ENCODE measurements around the gene RNF8. TPM values are rescaled to one million over a fixed set of nuclear protein-coding genes. Genes with fewer than 3 reads are reported as not detected.
A peak's percentile ranks its signal among the peaks of the same experiment; 100 is the strongest.
"Not testable (repeated sequence)": the region's sequence is repeated elsewhere in the genome, so short reads cannot be mapped to it uniquely, and the experiment has no call there.

Gene RNF8
- total RNA-seq, 1 experiment from 2014 or later: 40.3 TPM

GRCh38 chr6:37321516-37322415, 32.0 kb upstream of the RNF8 start:
- DNase-seq (ENCODE audit: low read depth): no peak

GRCh38 chr6:37323580-37323979, 30.2 kb upstream of the RNF8 start:
- DNase-seq (ENCODE audit: low read depth): no peak

DNA sequence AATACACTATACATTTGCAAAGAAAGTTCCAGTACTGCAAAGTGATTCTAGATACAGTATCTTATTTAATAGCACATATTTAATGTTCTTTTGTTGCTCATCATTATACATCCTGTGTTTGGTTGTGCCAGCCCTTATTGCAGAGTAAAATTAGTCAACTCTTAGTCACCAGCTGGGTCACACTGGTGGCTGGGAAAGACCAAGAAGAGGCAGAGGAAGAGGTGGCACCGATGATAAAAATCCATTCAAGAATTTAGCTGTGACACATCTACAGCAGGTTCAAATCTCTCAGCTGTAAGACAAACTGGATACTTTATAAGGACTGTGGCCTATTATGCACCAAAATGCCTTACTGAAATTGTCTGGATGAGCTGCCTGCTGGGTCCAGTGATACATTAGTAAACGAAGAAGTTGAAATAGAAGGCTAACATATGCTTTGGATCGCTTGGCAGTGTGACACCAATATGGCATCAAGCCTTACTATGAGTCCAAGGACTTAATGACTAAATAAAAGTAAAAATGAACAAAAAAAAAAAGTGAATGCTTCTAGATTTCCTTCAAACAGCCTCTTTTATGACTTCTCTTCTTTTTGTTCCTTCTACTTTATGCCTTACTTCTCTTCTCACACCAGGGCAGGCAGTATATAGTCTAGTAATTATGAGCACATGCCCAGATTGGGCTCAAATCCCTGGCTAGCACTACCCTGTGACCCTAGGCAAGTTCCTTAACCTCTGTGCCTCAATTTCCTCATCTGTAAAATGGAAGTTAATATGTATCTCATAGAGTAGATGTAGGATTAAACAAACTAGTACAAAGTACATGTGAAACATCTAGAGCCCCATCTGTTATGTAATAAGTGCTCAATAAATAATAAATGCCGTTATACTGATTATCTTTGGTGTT, 29.4 kb upstream of the RNF8 start:
- peak; percentile 72 for DNase-seq (ENCODE audit: low read depth)

- not testable (repeated sequence) for DNase-seq (ENCODE audit: low read depth)
Measured at GRCh38 chr6:37330345-37330744, 23.4 kb upstream of the RNF8 start.

DNA sequence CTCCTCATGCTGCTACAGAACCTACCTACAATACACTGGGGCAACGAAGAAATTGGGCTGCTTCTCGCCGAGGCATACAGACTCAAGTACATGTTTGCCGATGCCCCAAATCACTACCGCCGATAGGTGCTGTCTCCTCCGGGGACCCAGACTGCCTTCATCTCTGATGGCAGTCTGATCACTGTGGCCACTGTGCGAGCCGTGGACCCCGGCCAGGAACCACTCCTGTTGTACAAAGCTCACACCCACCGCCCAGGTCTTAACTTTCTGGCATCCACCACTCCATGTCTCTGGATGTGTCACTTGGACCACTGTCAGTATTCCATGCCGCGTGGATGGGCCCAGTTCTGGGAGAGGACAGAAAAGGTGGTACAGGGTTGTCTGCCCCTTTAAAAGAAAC, 22.7 kb upstream of the RNF8 start:
- no peak for DNase-seq (ENCODE audit: low read depth)

DNA sequence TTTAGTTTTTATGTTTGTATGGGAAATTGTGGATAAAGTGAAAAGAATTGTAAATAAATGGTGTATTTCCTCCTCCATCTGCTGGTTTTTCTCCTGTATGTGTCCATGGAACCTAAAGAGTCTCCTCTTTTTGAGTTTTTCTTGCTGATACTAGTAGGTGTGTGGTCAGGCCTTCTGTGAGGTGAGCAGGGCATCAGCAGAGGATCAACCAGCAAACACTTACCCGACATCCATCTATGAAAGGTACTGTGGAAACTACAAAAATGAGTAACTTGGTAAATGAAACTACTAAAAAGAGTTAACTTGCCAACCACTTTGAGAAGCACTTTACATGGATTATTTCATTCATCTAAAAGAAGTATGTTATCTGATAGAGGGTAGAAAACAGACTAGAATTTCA, 20.9 kb upstream of the RNF8 start:
- no peak for DNase-seq (ENCODE audit: low read depth)

- DNase-seq (ENCODE audit: low read depth): no peak
Measured at GRCh38 chr6:37334047-37334446, 19.7 kb upstream of the RNF8 start.

- DNase-seq (ENCODE audit: low read depth): not testable (repeated sequence)
Measured at GRCh38 chr6:37338317-37338716, 15.5 kb upstream of the RNF8 start.

- no peak for DNase-seq (ENCODE audit: low read depth)
Measured at GRCh38 chr6:37338745-37339255, 15.0 kb upstream of the RNF8 start.

GRCh38 chr6:37339741-37340638, 13.8 kb upstream of the RNF8 start:
- DNase-seq (ENCODE audit: low read depth): no peak

DNA sequence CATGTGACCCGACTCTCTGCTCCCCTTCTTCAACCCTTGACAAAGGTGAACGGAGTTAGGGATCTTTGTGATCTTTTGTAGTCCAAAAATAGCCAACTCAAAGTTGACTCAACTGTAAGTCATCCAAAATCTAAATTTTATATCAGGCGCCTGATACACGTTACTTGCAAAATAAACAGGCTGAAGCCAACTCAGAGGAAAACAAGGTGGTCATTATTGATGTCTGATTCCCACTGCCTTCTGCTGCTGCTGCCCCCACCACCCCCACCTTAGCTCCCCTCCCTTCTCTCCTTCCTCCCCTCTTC, 13.2 kb upstream of the RNF8 start:
- no peak for DNase-seq (ENCODE audit: low read depth)

DNA sequence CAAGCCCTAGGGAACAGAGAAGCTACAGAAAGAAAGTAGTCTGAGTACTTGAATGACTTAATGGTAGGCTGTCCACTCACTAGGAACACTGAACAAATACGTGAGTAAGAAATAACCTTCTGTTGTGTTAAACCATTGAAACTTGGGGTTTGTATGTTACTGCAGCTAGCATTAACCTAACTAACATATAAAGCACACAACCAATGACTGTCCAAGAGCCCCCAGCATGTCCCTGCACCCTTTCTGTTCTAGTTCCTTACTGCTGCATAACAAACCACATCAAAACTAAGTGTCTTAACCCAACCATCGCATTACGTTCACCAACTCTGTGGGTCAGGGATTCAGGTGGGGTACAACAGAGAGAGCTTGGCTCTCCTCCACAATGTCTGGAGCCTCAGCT, 10.5 kb upstream of the RNF8 start:
- DNase-seq (ENCODE audit: low read depth): no peak

DNA sequence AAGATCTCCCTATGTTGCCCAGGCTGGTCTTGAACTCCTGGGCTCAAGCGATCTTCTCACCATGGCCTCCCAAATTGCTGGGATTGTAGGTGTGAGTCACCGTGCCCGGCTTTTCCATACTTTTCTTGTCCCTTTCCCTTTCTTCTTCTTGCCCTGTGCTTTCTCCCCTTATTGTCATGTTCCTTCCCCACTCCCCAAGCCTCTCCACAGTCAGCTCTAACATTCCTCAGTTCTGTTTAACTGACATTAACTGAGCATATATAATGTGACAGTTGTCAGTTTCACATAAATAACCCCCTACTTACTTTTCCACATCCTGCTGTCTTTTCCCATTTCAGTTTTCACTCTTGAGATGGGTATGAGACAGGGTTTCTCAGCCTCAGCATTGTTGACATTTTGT, 9.5 kb upstream of the RNF8 start:
- no peak for DNase-seq (ENCODE audit: low read depth)

DNA sequence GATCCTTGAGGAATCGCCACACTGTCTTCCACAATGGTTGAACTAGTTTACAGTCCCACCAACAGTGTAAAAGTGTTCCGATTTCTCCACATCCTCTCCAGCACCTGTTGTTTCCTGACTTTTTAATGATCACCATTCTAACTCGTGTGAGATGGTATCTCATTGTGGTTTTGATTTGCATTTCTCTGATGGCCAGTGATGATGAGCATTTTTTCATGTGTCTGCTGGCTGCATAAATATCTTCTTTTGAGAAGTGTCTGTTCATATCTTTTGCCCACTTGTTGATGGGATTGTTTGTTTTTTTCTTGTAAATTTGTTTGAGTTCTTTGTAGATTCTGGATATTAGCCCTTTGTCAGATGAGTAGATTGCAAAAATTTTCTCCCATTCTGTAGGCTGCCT, 8.0 kb upstream of the RNF8 start:
- not testable (repeated sequence) for DNase-seq (ENCODE audit: low read depth)

DNA sequence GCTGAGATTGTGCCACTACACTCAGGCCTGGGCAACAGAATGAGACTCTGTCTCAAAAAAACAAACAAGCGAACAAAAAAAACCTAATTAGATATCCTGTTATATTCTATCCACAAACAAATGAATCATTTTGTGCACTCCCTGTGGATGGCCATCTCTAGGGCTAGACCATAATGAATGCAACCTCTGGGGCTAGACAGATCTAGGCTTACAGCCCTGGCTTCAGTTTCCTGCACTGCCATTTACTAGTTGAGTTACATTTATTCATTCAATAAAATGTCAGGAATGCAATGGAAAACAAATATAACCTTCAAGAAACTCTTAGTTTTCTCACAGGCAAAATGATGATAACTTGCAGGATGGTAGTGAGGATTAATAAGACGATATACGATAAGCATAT, 6.6 kb upstream of the RNF8 start:
- no peak for DNase-seq (ENCODE audit: low read depth)

DNA sequence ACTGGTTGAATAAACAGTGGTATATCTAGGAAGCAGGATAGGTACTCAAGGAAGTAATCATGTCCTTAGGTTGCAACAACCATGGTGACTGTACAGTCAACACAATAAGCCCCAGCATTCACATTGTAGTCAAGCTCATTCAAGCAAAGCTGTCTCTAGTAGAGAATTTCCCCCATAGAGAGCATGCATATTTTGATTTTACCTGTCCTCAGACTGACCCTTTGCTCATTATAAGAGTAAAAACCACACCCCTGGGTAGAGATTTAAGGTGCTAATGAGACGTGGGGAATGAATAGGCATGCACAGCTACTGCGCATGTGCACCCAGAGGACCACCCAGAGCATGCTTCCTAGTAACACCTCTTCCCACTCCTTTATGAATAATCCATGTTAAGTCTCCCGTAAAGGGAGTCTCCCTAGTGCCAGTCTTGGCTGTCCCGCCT, 6.1 kb upstream of the RNF8 start:
- DNase-seq (ENCODE audit: low read depth): no peak

DNA sequence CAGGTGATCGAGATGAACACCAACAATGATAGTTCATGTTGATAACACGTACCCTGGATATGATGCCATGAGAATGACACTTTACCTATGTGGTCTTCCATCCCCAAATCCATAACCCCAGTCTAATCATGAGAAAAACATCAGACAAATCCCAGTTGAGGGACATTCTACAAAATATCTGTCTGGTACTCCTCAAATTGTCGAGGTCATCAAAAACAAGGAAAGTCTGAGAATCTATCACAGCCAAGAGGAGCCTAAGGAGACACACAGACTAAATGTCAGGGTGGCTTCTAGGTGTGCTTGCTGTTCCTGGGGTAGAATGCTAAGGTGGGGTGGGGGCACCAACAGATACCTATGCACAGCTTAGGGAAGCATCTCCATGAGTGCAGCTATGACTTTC, 2.8 kb upstream of the RNF8 start:
- DNase-seq (ENCODE audit: low read depth): no peak

DNA sequence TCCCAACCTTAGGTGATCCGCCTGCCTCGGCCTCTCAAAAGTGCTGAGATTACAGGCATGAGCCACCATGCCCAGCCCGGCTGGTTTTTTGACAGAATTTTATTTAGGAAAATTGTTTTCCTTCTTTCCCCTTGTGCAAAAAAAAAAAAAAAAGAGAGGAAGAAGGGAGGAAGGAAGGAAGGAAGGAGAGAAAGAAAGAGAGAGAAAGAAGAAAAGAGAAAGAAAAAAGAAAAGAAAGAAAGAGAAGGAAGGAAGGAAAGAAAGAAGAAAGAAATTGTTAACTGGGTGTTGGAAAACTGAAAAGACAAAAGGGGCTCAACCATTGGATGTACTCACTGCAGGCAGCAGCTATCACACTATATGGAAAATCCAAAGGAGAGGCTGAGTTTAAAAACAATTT, 1.4 kb upstream of the RNF8 start:
- no peak for DNase-seq (ENCODE audit: low read depth)

GRCh38 chr6:37354526-37355384, 972 bp downstream of the RNF8 start:
- peak; percentile 27 for DNase-seq (ENCODE audit: low read depth)

- no peak for DNase-seq (ENCODE audit: low read depth)
Measured at GRCh38 chr6:37357288-37357687, 3.5 kb downstream of the RNF8 start.

DNA sequence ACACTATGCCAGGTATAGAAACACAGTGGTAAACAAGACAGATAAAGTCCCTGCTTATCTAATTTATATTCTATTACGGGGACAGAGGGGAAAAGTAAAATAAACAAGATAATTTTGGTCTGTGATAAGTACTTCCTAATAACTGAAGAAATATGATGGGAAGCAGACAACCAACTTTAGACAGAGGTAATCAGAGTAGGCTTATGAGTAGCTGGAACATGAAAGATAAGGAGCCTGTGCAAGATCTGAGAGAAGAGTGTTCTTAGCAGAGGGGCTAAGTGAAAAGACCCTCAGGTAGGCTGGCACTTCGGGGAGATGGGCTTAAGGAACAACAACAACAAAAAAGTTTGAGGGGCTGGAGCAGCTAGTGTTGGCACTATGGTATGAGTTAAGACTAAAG, 4.1 kb downstream of the RNF8 start:
- no peak for DNase-seq (ENCODE audit: low read depth)
